Measurements from ENCODE around the gene BCO2. TPM values are rescaled to one million over a fixed set of nuclear protein-coding genes. Genes with fewer than 3 reads are reported as not detected.
"Not testable (repeated sequence)": the region's sequence is repeated elsewhere in the genome, so short reads cannot be mapped to it uniquely, and the experiment has no call there.

The BCO2 gene
- total RNA-seq, 2 experiments from 2014 or later = 1.0 to 1.4 TPM

- no peak for DNase-seq
- Mint-ChIP-seq H3K9me3 (peaks cover 2% of the 10 kb centered on the region), H3K4me3 (no peak overlapping the region), H3K27me3 (peaks cover 30% of the 10 kb centered on the region), H3K36me3 (ENCODE audit: low read depth) (no peaks in the 10 kb centered on the region), H3K4me1 (peaks cover 10% of the 10 kb centered on the region), H3K27ac (no peak overlapping the region)
- CTCF ChIA-PET = interaction anchor here (1.0 to 1.2 kb wide), 2 partner anchors 25 to 64 kb away, joined by 3 to 4 read pairs; no protein-coding TSS in a partner anchor
- POLR2A ChIA-PET = no interaction called here
Observed at GRCh38 chr11:112177589-112177988, 2.3 kb downstream of the BCO2 start.

DNA sequence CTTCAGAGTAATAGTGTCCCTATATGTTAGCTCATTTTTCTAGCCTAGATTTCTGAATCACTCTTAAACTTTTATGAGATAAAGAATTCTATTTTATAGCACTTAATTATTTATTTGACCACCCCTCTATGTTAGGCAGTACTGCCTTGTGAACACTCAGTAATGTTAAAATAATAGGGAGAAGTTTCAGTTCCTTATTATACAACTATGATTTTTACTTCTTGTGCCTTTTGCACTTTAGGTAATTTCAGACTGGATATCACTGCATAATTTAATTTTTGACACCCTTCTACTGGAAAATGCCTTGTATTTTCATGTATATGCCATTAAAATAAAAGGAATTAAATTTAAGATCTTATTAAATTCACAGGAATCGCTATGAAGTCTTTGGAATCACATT is 3.1 kb downstream of the BCO2 start:
- CTCF ChIA-PET = interaction anchor here (1.0 to 1.2 kb wide), 2 partner anchors 25 to 65 kb away, joined by 3 to 4 read pairs; no protein-coding TSS in a partner anchor

GRCh38 chr11:112178936-112179335 is 3.6 kb downstream of the BCO2 start:
- DNase-seq = no peak
- peaks cover 2% of the 10 kb centered on the region for H3K9me3 Mint-ChIP-seq
- ChIA-PET CTCF (interaction anchor here (1.0 kb wide), 1 partner anchor 65 kb away, joined by 4 read pairs; no protein-coding TSS in a partner anchor), POLR2A (no interaction called here)
- H3K27ac Mint-ChIP-seq = no peak overlapping the region
- no peak overlapping the region for H3K4me3 Mint-ChIP-seq
- no peaks in the 10 kb centered on the region for H3K36me3 Mint-ChIP-seq (ENCODE audit: low read depth)
- H3K27me3 Mint-ChIP-seq = peaks cover 34% of the 10 kb centered on the region
- peaks cover 10% of the 10 kb centered on the region for H3K4me1 Mint-ChIP-seq

More for the DNA sequence above, 3.1 kb downstream of the BCO2 start:
- POLR2A ChIA-PET = no interaction called here
- H3K27ac Mint-ChIP-seq = no peak overlapping the region
- H3K27me3 Mint-ChIP-seq = peaks cover 30% of the 10 kb centered on the region
- DNase-seq = no peak
- H3K36me3 Mint-ChIP-seq (ENCODE audit: low read depth) = no peaks in the 10 kb centered on the region
- peaks cover 2% of the 10 kb centered on the region for H3K9me3 Mint-ChIP-seq
- H3K4me3 Mint-ChIP-seq = no peak overlapping the region
- H3K4me1 Mint-ChIP-seq = peaks cover 10% of the 10 kb centered on the region

DNA sequence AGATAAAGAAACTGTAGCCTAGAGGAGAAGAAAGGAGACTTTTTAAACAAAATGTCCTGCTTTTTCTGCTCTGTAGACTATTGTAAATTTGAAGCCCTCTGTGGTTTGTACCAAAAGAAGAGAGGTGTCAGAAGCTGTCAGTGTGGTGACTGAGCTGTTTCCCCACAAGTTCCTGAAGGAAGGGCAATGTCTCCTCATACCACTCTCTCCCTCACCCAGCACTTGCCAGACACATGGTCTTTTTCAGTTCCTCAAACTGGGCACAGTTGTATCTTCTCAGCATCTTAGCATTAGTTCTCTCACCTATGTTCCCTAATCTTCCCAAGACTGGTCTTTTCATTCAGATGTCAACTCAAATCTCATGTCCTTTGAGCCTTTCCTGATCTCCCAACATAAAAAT is 4.3 kb downstream of the BCO2 start:
- Mint-ChIP-seq H3K9me3 (peaks cover 2% of the 10 kb centered on the region), H3K27me3 (peaks cover 33% of the 10 kb centered on the region), H3K27ac (no peak overlapping the region), H3K4me3 (no peak overlapping the region), H3K4me1 (peaks cover 9% of the 10 kb centered on the region), H3K36me3 (ENCODE audit: low read depth) (no peaks in the 10 kb centered on the region)
- POLR2A ChIA-PET = no interaction called here
- DNase-seq = no peak
- CTCF ChIA-PET = no interaction called here

GRCh38 chr11:112182867-112183266 is 7.6 kb downstream of the BCO2 start:
- Mint-ChIP-seq H3K36me3 (ENCODE audit: low read depth) (no peaks in the 10 kb centered on the region), H3K9me3 (peaks cover 2% of the 10 kb centered on the region), H3K27ac (no peak overlapping the region), H3K4me1 (no peaks in the 10 kb centered on the region), H3K4me3 (no peak overlapping the region), H3K27me3 (peaks cover 21% of the 10 kb centered on the region)
- ChIA-PET POLR2A (no interaction called here), CTCF (no interaction called here)
- no peak for DNase-seq

DNA sequence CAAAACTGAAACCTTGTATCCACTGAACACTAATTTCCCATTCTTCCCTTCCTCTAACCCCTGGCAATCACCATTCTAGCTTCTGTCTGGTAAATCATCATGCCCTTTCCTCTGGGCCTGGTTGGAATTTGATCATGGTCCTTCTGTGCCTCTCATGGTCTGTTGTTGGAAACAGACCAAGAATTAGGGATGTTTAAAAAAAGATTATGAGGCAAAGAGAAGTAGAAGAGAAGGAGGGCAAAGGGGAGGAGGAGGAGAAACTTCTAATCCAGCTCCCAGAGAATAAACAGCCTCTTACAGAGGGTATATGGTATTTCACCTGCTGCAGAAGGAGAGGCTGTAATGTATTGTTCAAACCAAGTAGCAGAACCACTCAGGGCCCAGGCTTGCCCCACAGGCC is 10.6 kb downstream of the BCO2 start:
- Mint-ChIP-seq H3K4me3 (no peak overlapping the region), H3K4me1 (no peaks in the 10 kb centered on the region), H3K36me3 (ENCODE audit: low read depth) (no peaks in the 10 kb centered on the region), H3K27ac (no peak overlapping the region), H3K9me3 (peaks cover 2% of the 10 kb centered on the region), H3K27me3 (peaks cover 7% of the 10 kb centered on the region)
- CTCF ChIA-PET = no interaction called here
- DNase-seq = no peak
- POLR2A ChIA-PET = no interaction called here

GRCh38 chr11:112186304-112186703 is 11.0 kb downstream of the BCO2 start:
- Mint-ChIP-seq H3K9me3 (peaks cover 2% of the 10 kb centered on the region), H3K27ac (no peak overlapping the region), H3K4me3 (no peak overlapping the region), H3K36me3 (ENCODE audit: low read depth) (no peaks in the 10 kb centered on the region), H3K27me3 (peaks cover 6% of the 10 kb centered on the region), H3K4me1 (no peaks in the 10 kb centered on the region)
- CTCF ChIA-PET = no interaction called here
- POLR2A ChIA-PET = no interaction called here
- DNase-seq = no peak

GRCh38 chr11:112195113-112195512 is 19.8 kb downstream of the BCO2 start:
- H3K36me3 Mint-ChIP-seq (ENCODE audit: low read depth); H3K4me3 Mint-ChIP-seq; H3K27ac Mint-ChIP-seq; POLR2A ChIA-PET; CTCF ChIA-PET; H3K9me3 Mint-ChIP-seq; DNase-seq; H3K4me1 Mint-ChIP-seq: not testable (repeated sequence)
- peaks cover 12% of the 10 kb centered on the region for H3K27me3 Mint-ChIP-seq

GRCh38 chr11:112195951-112196351 is 20.6 kb downstream of the BCO2 start:
- no peaks in the 10 kb centered on the region for H3K4me1 Mint-ChIP-seq
- H3K27ac Mint-ChIP-seq = no peak overlapping the region
- H3K9me3 Mint-ChIP-seq = peaks cover 2% of the 10 kb centered on the region
- DNase-seq = no peak
- ChIA-PET CTCF (no interaction called here), POLR2A (no interaction called here)
- no peaks in the 10 kb centered on the region for H3K36me3 Mint-ChIP-seq (ENCODE audit: low read depth)
- peaks cover 12% of the 10 kb centered on the region for H3K27me3 Mint-ChIP-seq
- no peak overlapping the region for H3K4me3 Mint-ChIP-seq

DNA sequence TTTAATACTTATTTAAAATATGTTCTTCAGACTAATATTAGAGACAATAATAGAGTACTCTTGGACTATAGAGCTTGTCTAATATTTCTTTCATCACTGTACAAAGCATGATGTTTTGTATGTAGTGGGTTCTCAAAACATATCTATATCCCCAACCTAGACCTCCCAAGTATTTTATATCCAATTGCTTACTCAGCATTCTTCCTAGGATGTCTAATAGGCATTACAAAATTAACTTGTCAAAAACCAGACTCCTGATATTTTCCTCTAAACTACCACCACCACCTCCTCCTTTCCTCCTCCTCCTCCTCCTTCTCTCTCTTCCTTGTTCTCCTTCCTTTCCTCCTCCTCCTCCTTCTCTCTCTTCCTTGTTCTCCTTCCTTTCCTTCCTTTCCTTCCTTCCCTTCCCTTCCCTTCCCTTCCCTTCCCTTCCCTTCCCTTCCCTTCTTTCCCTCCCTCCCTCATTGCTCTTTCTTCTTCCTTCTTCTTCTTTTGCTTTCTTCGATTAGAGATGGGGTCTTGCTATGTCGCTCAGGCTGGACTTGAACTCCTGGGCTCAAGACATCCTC is 21.3 kb downstream of the BCO2 start:
- Mint-ChIP-seq H3K27me3 (peaks cover 12% of the 10 kb centered on the region), H3K27ac (no peak overlapping the region), H3K4me3 (no peak overlapping the region), H3K4me1 (no peaks in the 10 kb centered on the region), H3K9me3 (peaks cover 2% of the 10 kb centered on the region), H3K36me3 (ENCODE audit: low read depth) (no peaks in the 10 kb centered on the region)
- CTCF ChIA-PET = no interaction called here
- no peak for DNase-seq
- POLR2A ChIA-PET = no interaction called here

GRCh38 chr11:112199101-112199500 is 23.8 kb downstream of the BCO2 start:
- H3K4me3 Mint-ChIP-seq; H3K9me3 Mint-ChIP-seq; DNase-seq; H3K27ac Mint-ChIP-seq; H3K36me3 Mint-ChIP-seq (ENCODE audit: low read depth); H3K4me1 Mint-ChIP-seq; POLR2A ChIA-PET; H3K27me3 Mint-ChIP-seq: not testable (repeated sequence)
- CTCF ChIA-PET = interaction anchor here (0.9 kb wide), 1 partner anchor 81 kb away, joined by 5 read pairs; no protein-coding TSS in a partner anchor

- H3K27ac Mint-ChIP-seq = no peak overlapping the region
- H3K27me3 Mint-ChIP-seq = peaks cover 8% of the 10 kb centered on the region
- CTCF ChIA-PET = interaction anchor here (0.6 kb wide), 1 partner anchor 340 kb away, joined by 3 read pairs; no protein-coding TSS in a partner anchor
- H3K36me3 Mint-ChIP-seq (ENCODE audit: low read depth) = no peaks in the 10 kb centered on the region
- no peak for DNase-seq
- POLR2A ChIA-PET = no interaction called here
- H3K4me3 Mint-ChIP-seq = no peak overlapping the region
- no peaks in the 10 kb centered on the region for H3K4me1 Mint-ChIP-seq
- peaks cover 2% of the 10 kb centered on the region for H3K9me3 Mint-ChIP-seq
Observed at GRCh38 chr11:112200252-112200651, 24.9 kb downstream of the BCO2 start.

GRCh38 chr11:112206071-112206470 is 30.8 kb downstream of the BCO2 start:
- Mint-ChIP-seq H3K4me3 (no peak overlapping the region), H3K4me1 (no peaks in the 10 kb centered on the region), H3K27ac (no peak overlapping the region), H3K36me3 (ENCODE audit: low read depth) (no peaks in the 10 kb centered on the region), H3K27me3 (peaks cover 9% of the 10 kb centered on the region), H3K9me3 (no peaks in the 10 kb centered on the region)
- ChIA-PET CTCF (no interaction called here), POLR2A (no interaction called here)
- DNase-seq = no peak

DNA sequence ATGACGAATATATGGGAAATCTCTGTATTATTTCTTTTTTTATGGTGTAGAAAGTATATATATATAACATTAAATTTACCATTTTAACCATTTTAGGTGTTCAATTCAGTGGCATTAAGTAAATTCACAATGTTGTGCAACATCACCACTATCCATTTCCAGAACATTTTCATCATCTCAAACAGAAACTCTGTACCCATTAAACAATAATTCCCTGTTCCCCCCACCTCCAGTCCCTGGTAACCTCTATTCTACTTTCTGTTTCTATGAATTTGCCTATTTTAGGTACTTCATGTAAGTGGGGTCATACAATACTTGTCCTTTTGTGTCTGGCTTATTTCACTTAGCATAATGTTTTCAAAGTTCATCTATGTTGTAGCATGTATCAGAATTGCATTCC is 35.6 kb downstream of the BCO2 start:
- Mint-ChIP-seq H3K4me1 (no peaks in the 10 kb centered on the region), H3K36me3 (ENCODE audit: low read depth) (no peaks in the 10 kb centered on the region), H3K4me3 (no peak overlapping the region), H3K27ac (no peak overlapping the region), H3K27me3 (peaks cover 12% of the 10 kb centered on the region), H3K9me3 (no peaks in the 10 kb centered on the region)
- ChIA-PET CTCF (no interaction called here), POLR2A (no interaction called here)
- DNase-seq = no peak

All from activated CD4-positive, alpha-beta memory T cell treated with anti-CD3 and anti-CD28 coated beads, Interleukin-2, amount 10 ng/mL, durations not matched to agents 7 days and 5 days (primary cell).